Measurements from ENCODE around the gene MTCH1. TPM values are rescaled to one million over a fixed set of nuclear protein-coding genes. Genes with fewer than 3 reads are reported as not detected.

Gene MTCH1
- total and polyA plus RNA-seq, 10 of the 15 experiments (the other 5 are each of a cell fraction or from before 2014, with no cell fraction given) = 7.2 to 128 (median 85.2) TPM

- TF ChIP-seq YY1 (IDR thresholded peaks at IDR 0.05; ENCODE audit: low read depth, low read length) (peak; percentile 64; the same call in 1 of the 2 replicates), PAX5 (IDR thresholded peaks at IDR 0.05; ENCODE audit: borderline replicate concordance, low read depth, low read length) (0 out of 2 replicates have a peak, but pooled peaks have one; percentile 5), EP300 (IDR thresholded peaks at IDR 0.05; ENCODE audit: borderline replicate concordance in 1 of 2, control insufficient read depth in 1 of 2, low read depth in 2 of 2, low read length in 2 of 2) (0 out of 4 replicates have a peak, but pooled peaks of 1 of the 2 experiments have one; percentile 23), CHD2 (IDR thresholded peaks at IDR 0.05; ENCODE audit: borderline replicate concordance, low read depth, low read length) (peak; percentile 90), MXI1 (IDR thresholded peaks at IDR 0.05; ENCODE audit: low read depth, low read length) (no peak), DPF2 (IDR thresholded peaks at IDR 0.05) (no peak), IKZF2 (IDR thresholded peaks at IDR 0.05) (peak; percentile 23 to 39; a peak in 1 of 4 replicates), MTA2 (IDR thresholded peaks at IDR 0.05; ENCODE audit: low read depth) (0 out of 2 replicates have a peak, but pooled peaks have one; percentile 34), ZBTB11 (CRISPR knock-in tag; IDR thresholded peaks at IDR 0.05) (no peak), TBL1XR1 (IDR thresholded peaks at IDR 0.05; ENCODE audit: low read depth, low read length) (peak; percentile 57; the same call in 1 of the 2 replicates), CREB1 (IDR thresholded peaks at IDR 0.05; ENCODE audit: low read depth) (peak; percentile 86)
- TF ChIP-seq, protein P1, sequence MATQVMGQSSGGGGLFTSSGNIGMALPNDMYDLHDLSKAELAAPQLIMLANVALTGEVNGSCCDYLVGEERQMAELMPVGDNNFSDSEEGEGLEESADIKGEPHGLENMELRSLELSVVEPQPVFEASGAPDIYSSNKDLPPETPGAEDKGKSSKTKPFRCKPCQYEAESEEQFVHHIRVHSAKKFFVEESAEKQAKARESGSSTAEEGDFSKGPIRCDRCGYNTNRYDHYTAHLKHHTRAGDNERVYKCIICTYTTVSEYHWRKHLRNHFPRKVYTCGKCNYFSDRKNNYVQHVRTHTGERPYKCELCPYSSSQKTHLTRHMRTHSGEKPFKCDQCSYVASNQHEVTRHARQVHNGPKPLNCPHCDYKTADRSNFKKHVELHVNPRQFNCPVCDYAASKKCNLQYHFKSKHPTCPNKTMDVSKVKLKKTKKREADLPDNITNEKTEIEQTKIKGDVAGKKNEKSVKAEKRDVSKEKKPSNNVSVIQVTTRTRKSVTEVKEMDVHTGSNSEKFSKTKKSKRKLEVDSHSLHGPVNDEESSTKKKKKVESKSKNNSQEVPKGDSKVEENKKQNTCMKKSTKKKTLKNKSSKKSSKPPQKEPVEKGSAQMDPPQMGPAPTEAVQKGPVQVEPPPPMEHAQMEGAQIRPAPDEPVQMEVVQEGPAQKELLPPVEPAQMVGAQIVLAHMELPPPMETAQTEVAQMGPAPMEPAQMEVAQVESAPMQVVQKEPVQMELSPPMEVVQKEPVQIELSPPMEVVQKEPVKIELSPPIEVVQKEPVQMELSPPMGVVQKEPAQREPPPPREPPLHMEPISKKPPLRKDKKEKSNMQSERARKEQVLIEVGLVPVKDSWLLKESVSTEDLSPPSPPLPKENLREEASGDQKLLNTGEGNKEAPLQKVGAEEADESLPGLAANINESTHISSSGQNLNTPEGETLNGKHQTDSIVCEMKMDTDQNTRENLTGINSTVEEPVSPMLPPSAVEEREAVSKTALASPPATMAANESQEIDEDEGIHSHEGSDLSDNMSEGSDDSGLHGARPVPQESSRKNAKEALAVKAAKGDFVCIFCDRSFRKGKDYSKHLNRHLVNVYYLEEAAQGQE (IDR thresholded peaks at IDR 0.05; ENCODE audit: low read depth, low read length) = no peak
- TF ChIP-seq, protein P2, sequence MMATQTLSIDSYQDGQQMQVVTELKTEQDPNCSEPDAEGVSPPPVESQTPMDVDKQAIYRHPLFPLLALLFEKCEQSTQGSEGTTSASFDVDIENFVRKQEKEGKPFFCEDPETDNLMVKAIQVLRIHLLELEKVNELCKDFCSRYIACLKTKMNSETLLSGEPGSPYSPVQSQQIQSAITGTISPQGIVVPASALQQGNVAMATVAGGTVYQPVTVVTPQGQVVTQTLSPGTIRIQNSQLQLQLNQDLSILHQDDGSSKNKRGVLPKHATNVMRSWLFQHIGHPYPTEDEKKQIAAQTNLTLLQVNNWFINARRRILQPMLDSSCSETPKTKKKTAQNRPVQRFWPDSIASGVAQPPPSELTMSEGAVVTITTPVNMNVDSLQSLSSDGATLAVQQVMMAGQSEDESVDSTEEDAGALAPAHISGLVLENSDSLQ (IDR thresholded peaks at IDR 0.05) = peak; percentile 11; the same call in 1 of the 2 replicates
Observed at GRCh38 chr6:36984581-36985416, 1.2 kb downstream of the MTCH1 start (continued).
